Stimulated activated CD8-positive, alpha-beta memory T cell treated with anti-CD3 and anti-CD28 coated beads, Interleukin-15, amount 100 ng/mL, for 4 hours (primary cell): Measurements from ENCODE around the gene CD96.
"Not testable (repeated sequence)": the region's sequence is repeated elsewhere in the genome, so short reads cannot be mapped to it uniquely, and the experiment has no call there.

ENCODE experiments used
- DNase-seq, 2 donors: peaks; one replicate each; pipeline ENCODE4 v3.0.0-alpha.2; 2020; ENCODE audit warnings: low read depth in 2 of 2

Gene CD96

DNA sequence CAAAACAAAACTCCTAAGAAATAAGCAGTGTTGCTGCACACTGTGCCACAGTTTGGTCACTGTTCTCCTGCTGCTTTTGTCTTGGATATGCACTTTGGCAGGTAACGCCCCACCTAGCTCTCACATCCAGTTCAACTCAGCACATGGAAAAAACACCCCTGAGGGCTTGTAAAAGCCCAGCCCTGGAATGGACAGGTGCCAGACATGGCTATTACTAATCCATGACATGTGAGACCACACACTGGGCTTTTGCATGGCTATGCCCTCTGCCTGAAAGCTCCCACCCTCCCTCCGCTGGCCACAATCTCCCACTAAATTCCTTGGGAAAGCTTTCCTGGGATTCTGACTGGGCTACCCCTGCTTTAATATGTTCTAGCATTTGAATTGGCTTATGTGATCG is 77.8 kb downstream of the CD96 start:
- DNase-seq = no peak

- no peak for DNase-seq
Observed at GRCh38 chr3:111621535-111621934, 79.5 kb downstream of the CD96 start.

GRCh38 chr3:111627092-111627491 is 85.1 kb downstream of the CD96 start:
- no peak for DNase-seq

DNA sequence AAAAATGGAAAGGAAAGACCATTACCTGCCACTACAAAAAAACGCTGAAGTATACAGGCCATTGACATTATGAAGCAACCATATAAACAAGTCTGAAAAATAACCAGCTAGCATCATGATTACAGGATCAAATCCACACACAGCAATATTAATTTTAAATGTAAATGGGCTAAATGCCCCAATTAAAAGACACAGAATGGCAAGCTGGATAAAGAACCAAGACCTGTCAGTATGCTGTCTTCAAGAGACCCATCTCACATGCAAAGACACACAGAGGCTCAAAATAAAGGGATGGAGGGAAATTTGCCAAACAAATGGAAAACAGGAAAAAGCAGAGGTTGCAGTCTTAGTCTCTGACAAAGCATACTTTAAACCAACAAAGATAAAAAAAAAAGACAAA is 87.0 kb downstream of the CD96 start:
- DNase-seq = not testable (repeated sequence)

- not testable (repeated sequence) for DNase-seq
Observed at GRCh38 chr3:111630638-111631037, 88.6 kb downstream of the CD96 start.

GRCh38 chr3:111635403-111635802 is 93.4 kb downstream of the CD96 start:
- DNase-seq = no peak

DNA sequence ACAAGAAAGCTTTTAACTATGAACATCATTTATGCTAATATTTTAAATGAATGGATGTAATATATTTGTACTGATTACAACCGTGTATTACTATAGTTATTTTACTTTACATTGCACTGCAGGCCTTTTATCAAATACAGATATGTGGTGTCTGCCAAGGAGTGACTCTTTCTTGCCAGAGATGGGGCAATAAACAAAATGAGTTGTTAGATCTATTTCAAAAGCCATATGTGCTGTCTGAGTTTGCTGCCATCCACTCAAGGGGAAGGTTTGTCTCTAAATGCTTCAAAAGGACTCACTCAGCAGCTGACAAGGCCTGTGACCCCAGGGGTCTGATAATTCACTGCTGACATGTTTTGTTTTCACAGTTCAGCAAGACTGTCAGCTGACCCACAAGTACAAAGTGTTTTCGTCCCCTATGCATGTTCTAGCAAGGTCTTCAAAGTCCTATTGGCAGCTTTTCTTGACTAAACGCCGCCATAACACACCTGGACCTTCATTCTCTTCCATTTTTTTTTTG is 94.4 kb downstream of the CD96 start:
- DNase-seq = no peak

- DNase-seq = no peak
Observed at GRCh38 chr3:111639316-111639715, 97.3 kb downstream of the CD96 start.

GRCh38 chr3:111648991-111649579 is 107.1 kb downstream of the CD96 start:
- DNase-seq = no peak

DNA sequence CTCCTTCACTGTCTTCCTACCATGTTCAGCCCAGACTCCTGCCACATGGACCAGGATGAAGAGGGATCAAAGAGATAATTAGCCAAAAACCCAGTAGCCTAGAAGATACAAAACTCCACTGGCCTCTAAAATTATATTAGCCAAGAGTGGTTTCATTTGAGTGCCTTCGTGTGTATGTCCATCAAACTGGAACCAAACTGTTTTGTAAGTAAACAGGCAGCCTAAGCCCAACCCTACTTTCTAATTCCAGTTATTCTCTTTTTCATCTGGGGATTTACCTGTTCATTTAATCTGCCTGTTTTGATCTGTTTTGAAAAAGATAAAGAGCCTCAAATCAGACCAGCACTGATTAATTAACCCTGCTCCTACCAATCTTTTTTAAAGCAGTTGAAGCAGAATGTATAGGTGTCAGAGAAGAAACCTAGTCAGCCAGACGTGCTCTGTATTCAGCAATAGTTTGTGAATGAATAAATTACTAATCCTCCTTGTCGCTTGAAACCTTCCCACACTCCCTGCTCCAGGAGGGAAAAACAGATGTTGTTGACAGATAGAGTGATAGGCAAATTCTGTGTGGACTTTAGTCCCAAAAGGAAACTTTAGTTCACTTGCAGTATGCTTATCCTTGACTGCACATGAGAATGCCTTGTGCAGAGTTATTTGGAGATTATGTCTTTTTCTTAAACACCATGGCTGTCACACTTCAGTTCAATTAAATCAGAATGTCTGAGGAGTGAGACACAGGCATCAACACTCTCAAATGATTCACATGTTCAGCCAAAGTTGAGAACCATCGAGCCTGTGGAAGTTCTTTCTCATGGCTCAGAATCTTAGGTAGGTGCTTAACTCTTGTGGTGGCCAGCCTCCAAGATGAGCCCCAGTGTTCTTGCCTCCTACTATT is 108.6 kb downstream of the CD96 start:
- DNase-seq = no peak

DNA sequence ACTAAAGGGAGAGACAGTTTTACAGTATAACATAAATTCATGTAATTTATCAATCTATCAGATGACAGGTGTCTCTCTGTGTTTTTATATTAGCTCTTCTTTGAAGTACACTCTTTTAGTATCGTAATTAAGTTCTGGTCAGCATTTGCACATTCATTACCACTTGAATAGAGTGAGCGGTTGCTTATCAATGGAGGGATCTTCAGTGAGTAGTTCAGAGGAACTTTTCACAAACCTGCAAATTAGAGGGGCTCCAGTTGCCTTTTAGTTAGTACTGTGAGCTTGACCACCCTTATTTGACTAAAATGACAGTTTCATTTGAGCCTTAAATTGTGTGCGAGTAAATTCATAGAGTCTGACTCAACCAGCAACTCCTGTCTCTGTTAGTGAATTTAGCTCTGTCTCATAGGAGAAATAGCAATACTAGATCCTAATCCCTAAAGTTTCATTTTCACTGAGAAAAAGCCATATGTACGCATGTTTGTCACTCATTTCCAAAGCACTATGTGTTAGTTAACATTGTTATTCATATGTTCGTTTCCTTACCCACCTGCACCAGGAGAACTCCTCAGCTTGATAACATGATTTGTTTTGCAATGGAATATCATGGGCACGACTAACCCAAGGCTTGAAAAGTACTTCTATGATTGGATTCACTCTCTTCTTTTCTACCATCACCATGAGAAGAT is 110.6 kb downstream of the CD96 start:
- no peak for DNase-seq

DNA sequence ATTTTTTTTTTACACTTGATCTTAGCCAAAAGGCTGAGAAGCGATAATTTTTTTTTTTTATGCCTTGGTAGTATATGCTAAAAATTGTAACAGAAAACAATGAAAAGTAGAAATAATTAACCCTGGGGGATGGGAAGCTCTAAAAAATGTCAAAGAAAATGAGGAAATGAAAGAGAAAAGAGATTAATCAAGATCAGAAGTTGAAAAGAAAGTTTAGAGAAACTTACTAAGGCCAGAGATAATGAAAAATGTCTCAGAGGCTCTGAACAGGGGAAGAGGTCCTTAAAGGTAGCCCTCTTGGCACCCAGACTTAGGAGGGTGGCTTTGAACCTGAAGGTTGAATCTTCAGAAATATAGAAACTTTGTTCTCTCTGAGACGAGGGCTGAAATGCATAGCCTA is 111.8 kb downstream of the CD96 start:
- DNase-seq = no peak

DNA sequence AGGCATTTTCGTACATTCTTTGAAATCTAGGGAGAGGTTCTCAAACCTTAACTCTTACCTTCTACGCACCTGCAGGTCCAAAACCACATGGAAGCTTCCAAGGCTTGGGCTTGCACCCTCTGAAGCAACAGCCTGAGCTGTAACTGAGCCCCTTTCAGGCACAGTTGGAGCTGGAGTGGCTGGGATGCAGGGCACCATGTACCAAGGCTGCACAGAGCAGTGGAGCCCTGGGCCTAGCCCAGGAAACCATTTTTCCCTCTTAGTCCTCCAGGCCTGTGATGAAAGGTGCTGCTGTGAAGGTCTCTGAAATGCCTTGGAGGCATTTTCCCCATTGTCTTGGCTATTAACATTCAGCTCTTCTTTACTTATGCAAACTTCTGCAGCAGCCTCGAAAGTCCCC is 120.0 kb downstream of the CD96 start:
- no peak for DNase-seq

DNA sequence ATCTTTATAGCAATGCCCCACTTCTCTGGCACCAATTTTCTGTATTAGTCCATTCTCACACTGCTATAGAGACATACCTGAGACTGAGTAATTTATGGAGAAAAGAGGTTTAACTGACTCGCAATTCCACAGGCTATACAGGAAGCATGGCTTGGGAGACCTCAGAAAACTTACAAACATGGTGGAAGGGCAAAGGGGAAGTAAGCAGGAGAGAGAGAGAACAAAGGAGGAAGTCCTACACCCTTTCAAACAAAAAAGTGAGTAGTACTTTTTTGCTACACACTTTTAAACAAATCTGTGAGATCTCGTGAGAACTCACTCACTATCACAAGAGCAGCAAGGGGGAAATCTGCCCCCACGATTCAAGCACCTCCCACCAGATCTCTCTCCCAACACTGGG is 120.9 kb downstream of the CD96 start:
- no peak for DNase-seq

DNA sequence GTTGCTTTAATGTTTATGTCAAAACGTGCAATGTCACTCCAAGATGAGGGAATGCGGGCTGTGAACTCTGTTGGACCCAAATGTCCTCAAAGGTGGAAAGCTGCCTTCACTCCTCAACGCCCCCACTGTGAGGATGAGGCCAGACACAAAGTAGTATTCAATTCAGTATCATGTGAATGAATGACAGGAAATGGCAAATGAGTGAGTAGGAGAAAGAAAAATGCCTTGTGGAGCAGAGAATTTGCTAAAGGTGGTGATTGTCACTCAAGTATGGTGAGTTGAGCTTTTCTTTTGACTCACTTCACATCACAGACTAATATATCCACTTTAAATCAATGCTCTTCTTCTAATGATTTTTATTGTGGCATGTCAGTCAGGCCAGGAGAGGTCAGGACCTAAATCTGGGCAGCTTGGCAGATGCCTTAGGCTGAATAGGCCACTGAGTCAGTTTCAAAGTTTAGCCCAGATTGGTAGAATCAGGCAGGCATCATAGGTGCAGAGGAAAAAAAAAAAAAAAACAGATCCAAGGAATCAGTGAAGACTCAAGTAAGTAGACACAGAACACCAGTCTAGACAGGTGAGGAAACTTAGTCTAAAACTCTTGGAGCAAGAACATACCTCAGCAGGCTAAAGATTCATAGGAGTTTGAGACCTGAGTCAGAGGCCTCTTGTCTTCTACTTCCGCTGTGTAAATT is 124.2 kb downstream of the CD96 start:
- no peak for DNase-seq

- no peak for DNase-seq
Observed at GRCh38 chr3:111667170-111667569, 125.2 kb downstream of the CD96 start.

DNA sequence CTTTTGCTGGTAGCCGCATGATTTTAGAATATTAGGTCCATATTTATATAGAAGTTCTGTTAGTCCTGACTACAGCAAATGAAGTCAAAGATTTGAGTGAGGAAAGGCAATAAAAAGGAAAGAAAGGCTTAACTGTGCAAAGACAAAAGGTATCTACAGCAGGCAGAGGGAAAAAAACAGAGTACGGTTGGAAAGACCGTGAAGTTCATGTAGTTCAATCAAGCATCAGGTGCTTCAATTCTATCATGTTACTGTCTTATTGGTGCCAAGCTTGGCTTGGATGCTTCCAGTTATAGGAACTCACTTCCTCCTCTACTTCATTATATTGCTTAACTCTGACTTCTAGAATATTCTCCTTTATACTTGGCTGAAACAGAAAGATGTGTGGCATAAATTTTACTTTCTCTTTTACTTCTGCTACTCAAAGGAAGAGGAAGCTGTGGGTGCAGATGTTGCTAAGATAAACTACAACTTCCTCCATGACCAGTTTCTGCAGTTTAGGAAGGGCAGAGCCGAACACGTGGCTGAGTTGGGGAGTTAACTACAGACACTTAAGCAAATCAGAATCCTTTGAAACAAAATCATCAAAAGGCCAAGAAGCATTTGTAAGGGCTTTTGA is 125.7 kb downstream of the CD96 start:
- DNase-seq = peak; percentile 45 to 69

- no peak for DNase-seq
Observed at GRCh38 chr3:111668326-111668725, 126.3 kb downstream of the CD96 start.

GRCh38 chr3:111668888-111669488 is 127.0 kb downstream of the CD96 start:
- no peak for DNase-seq

DNA sequence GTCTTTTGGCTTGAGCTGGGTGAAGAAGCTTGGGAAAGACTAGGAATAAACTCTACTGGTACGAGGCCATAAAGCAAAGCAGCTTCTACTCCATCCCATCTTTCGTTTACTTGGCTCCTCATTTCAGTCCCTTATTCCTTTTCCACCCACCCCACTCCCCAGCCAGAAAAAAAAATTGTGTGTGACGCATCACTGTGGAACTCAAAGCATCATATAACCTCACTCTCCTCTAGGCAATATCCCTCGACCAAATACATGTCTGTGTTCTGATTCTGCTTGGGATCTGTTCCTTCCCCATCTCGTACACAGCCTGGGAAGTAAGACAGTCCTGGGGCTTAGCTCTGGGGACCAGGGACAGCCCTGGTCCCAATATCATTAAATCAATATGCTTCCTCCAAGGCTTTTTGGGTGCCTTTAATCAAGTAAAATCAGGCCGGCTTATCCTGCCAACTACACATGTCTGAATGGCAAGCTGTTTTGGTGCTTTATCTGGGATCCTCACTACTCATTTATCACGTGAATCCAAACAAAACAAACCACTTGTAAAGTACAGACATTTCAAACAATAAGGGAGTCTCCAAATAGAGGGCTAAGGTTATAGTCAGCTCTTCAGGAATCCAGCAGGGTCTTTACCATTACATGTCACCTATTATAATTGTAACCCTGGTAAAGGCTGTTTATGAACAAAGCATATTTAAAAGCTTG is 128.1 kb downstream of the CD96 start:
- no peak for DNase-seq
